NK-92 (cell line): ENCODE data around the gene ZNF783.
"Not testable (repeated sequence)": the region's sequence is repeated elsewhere in the genome, so short reads cannot be mapped to it uniquely, and the experiment has no call there.

ENCODE experiments used
- DNase-seq: peaks from one replicate; lab custom pipeline; 2025; ENCODE audit not compliant: unreplicated experiment; lab: John Stamatoyannopoulos, UW

Gene ZNF783

GRCh38 chr7:149261829-149262617 is at the start of gene ZNF783:
ZNF783 (plus strand) TSS chr7:149262196; CDS start chr7:149262334, 138 bp downstream.
- peak; percentile 28 for DNase-seq

- DNase-seq = no peak
These were observed 47.8 kb upstream of the ZNF783 start for GRCh38 chr7:149214020-149214720.

GRCh38 chr7:149216402-149216801 is 45.6 kb upstream of the ZNF783 start:
- no peak for DNase-seq

- DNase-seq = no peak
These were observed 44.4 kb upstream of the ZNF783 start for GRCh38 chr7:149217570-149217969.

- no peak for DNase-seq
These were observed 43.3 kb upstream of the ZNF783 start for GRCh38 chr7:149218469-149219420.

GRCh38 chr7:149220534-149220933 is 41.5 kb upstream of the ZNF783 start:
- DNase-seq = no peak

GRCh38 chr7:149223176-149223575 is 38.8 kb upstream of the ZNF783 start:
- no peak for DNase-seq

- DNase-seq = no peak
These were observed 38.2 kb upstream of the ZNF783 start for GRCh38 chr7:149223761-149224160.

- DNase-seq = no peak
These were observed 37.6 kb upstream of the ZNF783 start for GRCh38 chr7:149224352-149224751.

GRCh38 chr7:149225106-149225505 is 36.9 kb upstream of the ZNF783 start:
- no peak for DNase-seq

- DNase-seq = no peak
These were observed 36.3 kb upstream of the ZNF783 start for GRCh38 chr7:149225656-149226055.

GRCh38 chr7:149226366-149226765 is 35.6 kb upstream of the ZNF783 start:
- DNase-seq = not testable (repeated sequence)

GRCh38 chr7:149226840-149227494 is 35.0 kb upstream of the ZNF783 start:
- DNase-seq = no peak

- DNase-seq = no peak
These were observed 33.0 kb upstream of the ZNF783 start for GRCh38 chr7:149228831-149229471.

- no peak for DNase-seq
These were observed 32.5 kb upstream of the ZNF783 start for GRCh38 chr7:149229526-149229925.

- no peak for DNase-seq
These were observed 29.6 kb upstream of the ZNF783 start for GRCh38 chr7:149232362-149232761.

GRCh38 chr7:149233655-149234204 is 28.3 kb upstream of the ZNF783 start:
- not testable (repeated sequence) for DNase-seq

GRCh38 chr7:149237502-149237901 is 24.5 kb upstream of the ZNF783 start:
- no peak for DNase-seq

GRCh38 chr7:149238051-149238450 is 23.9 kb upstream of the ZNF783 start:
- no peak for DNase-seq
